GM12875 (cell line): ENCODE data around the gene RPS2.

Experiments used
- H3K4me3 ChIP-seq: one replicate; pipeline ENCODE4 v1.5.1; 2011; ENCODE audit warnings: low read depth, low read length, control low read depth
- CTCF ChIP-seq: IDR thresholded peaks from 2 replicates; pipeline ENCODE4 v1.5.1; 2011; ENCODE audit warnings: low read depth, mild to moderate bottlenecking, control low read depth, inconsistent platforms, low read length, moderate library complexity, borderline replicate concordance; ENCODE audit not compliant: insufficient read depth

RPS2 gene

GRCh38 chr16:1913327-1914083 lies 51.1 kb downstream of the RPS2 start:
- TF ChIP-seq CTCF = no peak
- no peak overlapping the region for H3K4me3 ChIP-seq

- no peak for TF ChIP-seq CTCF
- H3K4me3 ChIP-seq = no peak overlapping the region
These were observed 52.4 kb downstream of the RPS2 start for GRCh38 chr16:1912215-1912543.
